ENCODE measurements around the gene SCYGR2.
"Not testable (repeated sequence)": the region's sequence is repeated elsewhere in the genome, so short reads cannot be mapped to it uniquely, and the experiment has no call there.

Gene SCYGR2, protein sequence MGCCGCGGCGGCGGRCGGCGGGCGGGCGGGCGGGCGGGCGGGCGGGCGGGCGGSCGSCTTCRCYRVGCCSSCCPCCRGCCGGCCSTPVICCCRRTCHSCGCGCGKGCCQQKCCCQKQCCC

DNA sequence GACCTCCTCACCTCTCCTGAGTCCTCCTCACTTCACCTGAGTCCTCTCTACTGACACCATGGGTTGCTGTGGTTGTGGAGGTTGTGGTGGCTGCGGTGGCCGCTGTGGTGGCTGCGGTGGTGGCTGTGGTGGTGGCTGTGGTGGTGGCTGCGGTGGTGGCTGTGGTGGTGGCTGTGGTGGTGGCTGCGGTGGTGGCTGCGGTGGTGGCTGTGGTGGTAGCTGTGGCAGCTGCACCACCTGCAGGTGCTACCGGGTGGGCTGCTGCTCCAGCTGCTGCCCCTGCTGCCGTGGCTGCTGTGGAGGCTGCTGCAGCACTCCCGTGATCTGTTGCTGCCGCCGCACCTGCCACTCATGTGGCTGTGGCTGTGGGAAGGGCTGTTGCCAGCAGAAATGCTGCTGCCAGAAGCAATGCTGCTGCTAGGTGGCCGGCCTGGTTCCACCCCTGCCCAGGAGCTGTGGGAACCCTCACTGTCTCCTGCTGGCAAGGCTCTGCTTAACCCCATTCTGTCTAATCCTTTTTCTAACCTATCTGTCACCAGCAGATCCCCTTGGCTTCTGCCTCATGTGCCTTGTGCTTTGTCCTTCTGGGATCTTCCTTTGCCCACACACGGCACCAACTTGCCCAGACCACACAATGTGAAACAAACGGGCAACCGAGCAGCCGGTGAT, at the start of gene SCYGR2:
TSS of gene SCYGR2 (plus strand) at position 59 of the 669 bp plus-strand sequence. CDS start at position 59, 0 bp downstream.
- DNase-seq: not testable (repeated sequence)

GRCh38 chr2:227551836-227552235, 46.9 kb upstream of the SCYGR2 start:
- DNase-seq: no peak

DNA sequence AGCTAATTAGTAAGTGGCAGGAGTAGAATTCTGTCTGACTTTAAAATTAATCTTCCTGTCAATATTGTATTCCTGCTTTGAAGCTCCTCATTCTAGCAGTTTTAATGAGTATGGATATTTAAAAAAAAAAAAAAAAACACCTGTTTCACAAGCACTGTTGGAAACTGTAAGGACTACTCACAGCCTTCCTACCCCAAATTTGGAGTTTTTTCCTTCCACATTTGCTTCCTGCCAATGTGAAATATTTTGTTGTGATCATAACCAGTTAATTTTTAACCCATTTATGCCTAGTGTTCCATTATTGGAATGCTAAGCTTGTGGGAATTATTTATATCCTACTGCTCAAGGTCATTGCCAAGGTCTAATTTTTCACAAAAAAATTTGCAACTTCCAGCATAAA, 36.1 kb upstream of the SCYGR2 start:
- no peak for DNase-seq

- DNase-seq: no peak
Observed at GRCh38 chr2:227565080-227565479, 33.6 kb upstream of the SCYGR2 start.

- DNase-seq: no peak
Observed at GRCh38 chr2:227566012-227566411, 32.7 kb upstream of the SCYGR2 start.

GRCh38 chr2:227568852-227569169, 29.9 kb upstream of the SCYGR2 start:
- DNase-seq: no peak

- DNase-seq: no peak
Observed at GRCh38 chr2:227570615-227571014, 28.1 kb upstream of the SCYGR2 start.

- DNase-seq: no peak
Observed at GRCh38 chr2:227576110-227576509, 22.6 kb upstream of the SCYGR2 start.

DNA sequence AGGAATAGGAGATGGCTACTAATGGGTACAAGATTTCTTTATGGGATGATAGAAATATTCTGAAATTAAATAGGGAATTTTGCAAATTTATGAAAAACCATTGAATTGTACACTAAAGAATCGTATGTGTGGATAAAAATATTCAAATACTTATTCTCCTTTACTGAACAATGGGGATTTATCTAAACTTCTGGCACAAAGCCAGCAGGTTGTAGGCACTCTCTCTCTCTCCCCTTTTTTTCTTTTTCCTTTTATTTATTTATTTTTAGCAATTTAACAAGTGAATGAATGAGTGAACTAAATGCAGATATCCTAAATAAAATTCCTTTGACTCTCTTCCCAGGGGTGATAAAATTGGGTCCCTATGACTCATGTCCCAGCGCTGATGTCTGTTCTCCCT, 21.9 kb upstream of the SCYGR2 start:
- no peak for DNase-seq

GRCh38 chr2:227577555-227577954, 21.1 kb upstream of the SCYGR2 start:
- DNase-seq: no peak

DNA sequence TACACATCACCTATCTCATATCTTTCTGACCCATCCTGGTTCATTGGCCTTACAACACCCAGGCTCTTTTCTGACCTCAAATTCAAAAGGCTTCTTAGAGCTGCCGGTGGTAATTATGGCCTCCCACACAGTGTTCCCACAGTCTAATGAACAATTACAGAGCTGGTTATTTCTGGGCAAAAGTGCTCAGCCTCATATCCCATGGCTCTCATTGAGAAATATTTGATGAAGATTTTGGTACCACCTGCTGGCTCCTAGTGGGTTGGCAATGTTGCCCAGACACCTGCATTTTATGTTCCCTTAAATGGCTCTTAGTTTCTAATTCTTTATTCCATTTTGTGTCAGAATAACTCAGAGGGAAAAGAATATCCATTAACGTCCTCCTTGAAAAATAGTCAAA, 20.1 kb upstream of the SCYGR2 start:
- DNase-seq: no peak

- no peak for DNase-seq
Observed at GRCh38 chr2:227579791-227580190, 18.9 kb upstream of the SCYGR2 start.

DNA sequence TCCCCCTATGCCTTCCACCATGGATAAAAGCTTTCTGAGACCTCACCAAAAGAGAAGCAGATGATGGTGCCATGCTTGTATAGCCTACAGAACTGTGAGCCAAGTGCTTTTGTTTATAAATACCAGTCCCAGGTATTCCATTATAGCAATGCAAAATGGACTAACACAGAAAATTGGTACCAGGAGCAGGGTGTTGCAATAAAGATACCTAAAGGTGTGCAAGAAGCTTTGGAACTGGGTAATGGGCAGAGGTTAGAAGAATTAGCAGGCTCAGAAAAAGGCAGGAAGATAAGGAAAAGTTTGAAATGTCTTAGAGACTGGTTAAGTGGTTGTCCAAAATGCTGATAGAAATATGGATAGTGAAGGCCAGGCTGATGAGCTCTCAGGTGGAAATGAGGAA, 16.3 kb upstream of the SCYGR2 start:
- no peak for DNase-seq

GRCh38 chr2:227592694-227593387, 5.9 kb upstream of the SCYGR2 start:
- no peak for DNase-seq

- DNase-seq: no peak
Observed at GRCh38 chr2:227595797-227596196, 2.9 kb upstream of the SCYGR2 start.

GRCh38 chr2:227597036-227597435, 1.7 kb upstream of the SCYGR2 start:
- no peak for DNase-seq

DNA sequence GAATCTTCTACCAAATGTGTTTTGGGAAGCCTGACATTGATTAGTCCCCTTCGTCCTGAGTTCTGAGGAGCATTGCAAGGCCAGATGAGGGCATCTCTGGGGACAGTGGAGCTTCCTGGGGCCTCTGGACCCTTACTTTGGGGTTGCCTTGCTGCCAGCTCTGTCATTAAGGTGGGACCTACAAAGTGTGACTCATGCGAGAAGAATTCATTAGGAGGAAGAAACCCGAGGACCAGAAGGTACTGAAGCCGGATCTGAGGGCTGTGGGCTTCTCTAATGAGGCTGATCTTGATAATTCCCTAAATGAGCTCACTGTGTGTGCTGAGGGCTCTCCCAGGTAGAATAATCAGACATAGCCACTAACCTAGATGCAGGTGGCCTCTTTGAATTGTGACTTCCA, 695 bp upstream of the SCYGR2 start:
- DNase-seq: no peak

GRCh38 chr2:227602358-227602757, 3.7 kb downstream of the SCYGR2 start:
- no peak for DNase-seq

- DNase-seq: no peak
Observed at GRCh38 chr2:227606476-227606875, 7.8 kb downstream of the SCYGR2 start.

DNA sequence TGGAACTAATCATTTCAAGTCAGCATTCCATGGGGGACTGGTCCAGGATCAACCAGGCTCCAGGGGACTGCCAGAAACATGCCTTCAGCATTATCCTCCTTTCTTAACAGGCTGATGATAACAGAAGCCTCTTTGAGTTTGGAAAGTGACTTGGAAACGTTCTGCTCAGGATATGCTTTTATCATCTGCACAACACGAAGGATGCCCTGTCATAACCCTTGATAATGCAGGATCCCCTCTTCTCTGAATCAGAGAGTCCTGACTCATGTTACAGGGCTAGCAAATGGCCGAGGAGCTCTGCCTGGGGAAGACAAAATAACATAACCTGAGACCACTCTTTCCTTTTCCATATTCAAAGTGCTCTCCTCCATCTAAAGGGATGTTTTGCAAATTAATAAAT, 9.2 kb downstream of the SCYGR2 start:
- no peak for DNase-seq

- no peak for DNase-seq
Observed at GRCh38 chr2:227608561-227609338, 10.1 kb downstream of the SCYGR2 start.

GRCh38 chr2:227610123-227610522, 11.4 kb downstream of the SCYGR2 start:
- no peak for DNase-seq

DNA sequence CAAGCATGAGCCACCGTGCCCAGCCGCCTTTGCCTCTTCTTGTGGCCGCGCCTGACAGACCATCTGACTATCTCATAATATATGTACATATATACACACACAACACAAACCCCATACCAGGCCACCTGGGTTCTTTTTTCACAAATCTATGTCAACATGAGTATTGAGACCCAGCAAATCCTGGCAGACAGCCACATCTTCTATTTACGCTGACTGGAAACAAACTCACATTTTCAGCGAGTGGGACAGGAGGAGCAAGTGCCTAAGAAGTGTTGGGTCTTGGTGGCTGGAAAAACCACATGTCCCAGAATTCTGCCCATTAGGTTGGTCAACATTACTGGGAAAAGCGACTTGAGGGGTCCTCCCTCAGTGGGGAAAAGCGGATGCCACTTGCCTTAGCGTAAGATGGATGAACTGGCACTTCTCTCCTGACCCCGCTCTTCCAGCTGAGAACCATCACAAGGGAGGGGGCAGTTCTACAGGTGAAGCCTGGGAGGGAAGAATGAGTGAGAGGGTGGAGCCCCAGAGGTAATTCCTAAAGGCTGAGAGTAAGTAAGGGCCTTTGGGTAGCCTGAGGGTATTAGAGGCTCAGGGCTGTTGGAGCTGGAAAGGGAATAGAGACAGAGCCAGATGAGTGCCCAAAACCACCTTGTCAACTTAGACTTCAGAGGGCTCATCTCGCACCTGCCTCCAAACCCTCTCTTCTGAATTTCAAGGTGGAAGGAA, 14.0 kb downstream of the SCYGR2 start:
- no peak for DNase-seq
